HG03521 (cell line): ENCODE measurements around the gene EMP1.
"Not testable (repeated sequence)": the region's sequence is repeated elsewhere in the genome, so short reads cannot be mapped to it uniquely, and the experiment has no call there.

Source experiments
- ATAC-seq: cut with Tn5 transposase; IDR thresholded peaks from one replicate; pipeline ENCODE4 v1.9.1; 2021; ENCODE audit warnings: mild to moderate bottlenecking, moderate library complexity; ENCODE audit not compliant: unreplicated experiment

EMP1 gene

GRCh38 chr12:13253966-13254760, 57.6 kb downstream of the EMP1 start:
- no peak for ATAC-seq

GRCh38 chr12:13255792-13256691, 59.5 kb downstream of the EMP1 start:
- ATAC-seq: peak; percentile 92

GRCh38 chr12:13256692-13257045, 60.1 kb downstream of the EMP1 start:
- no peak for ATAC-seq

- ATAC-seq: no peak
Measured at GRCh38 chr12:13257356-13257875, 60.9 kb downstream of the EMP1 start.

- no peak for ATAC-seq
Measured at GRCh38 chr12:13258197-13258596, 61.7 kb downstream of the EMP1 start.

GRCh38 chr12:13258717-13259119, 62.2 kb downstream of the EMP1 start:
- no peak for ATAC-seq

- ATAC-seq: not testable (repeated sequence)
Measured at GRCh38 chr12:13259625-13260024, 63.1 kb downstream of the EMP1 start.

- not testable (repeated sequence) for ATAC-seq
Measured at GRCh38 chr12:13267826-13268225, 71.3 kb downstream of the EMP1 start.

GRCh38 chr12:13268581-13268980, 72.1 kb downstream of the EMP1 start:
- no peak for ATAC-seq
